Measurements from ENCODE around the gene MAST4. TPM values are rescaled to one million over a fixed set of nuclear protein-coding genes. Genes with fewer than 3 reads are reported as not detected.

The MAST4 gene
- total RNA-seq, 1 donor from 2014 or later = 52.6 TPM

DNA sequence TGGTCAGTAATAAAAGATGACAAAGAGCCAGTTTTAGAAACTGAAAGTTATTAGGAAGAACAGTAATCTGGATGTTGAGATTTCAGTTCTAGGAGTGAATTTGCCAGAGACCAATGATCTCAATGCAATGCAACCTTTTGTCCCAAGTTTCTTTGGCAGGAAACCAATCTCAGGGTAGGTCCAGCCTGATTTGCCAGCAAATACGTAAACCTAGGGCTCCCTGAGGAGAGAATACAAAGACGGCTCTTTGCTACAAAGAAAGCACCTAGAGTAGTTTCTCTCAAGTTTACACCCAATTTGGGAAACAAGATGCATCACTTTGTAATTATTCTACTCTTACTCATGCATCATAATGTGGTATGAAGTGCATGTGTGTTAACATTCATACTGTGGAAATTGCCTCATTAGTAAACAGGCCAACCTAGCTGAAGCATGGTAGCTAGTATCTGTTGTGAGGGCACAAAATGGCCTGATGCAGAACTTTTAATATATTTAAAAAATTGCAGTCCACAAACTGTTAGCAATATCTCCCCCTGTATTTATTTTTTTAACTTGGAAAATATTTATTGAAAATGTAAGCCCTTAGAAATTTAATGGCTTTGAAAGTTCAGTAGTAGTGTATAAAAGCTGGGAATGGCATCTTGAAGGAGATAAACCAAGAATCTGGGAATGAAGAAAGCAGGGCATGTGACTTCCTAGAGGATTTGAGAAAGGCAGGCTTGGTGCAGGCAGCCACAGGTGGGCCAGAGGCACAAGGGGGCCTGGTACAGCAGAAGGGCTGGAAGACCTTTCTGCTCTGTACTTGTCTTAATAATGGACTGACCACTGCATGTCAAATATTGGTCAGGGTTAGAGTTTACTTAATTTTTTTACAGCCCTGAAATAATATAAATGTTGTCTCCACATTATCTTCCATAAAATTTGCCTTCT lies 59.5 kb downstream of the MAST4 start:
- Histone ChIP-seq H3K4me3 (no peak overlapping the region), H3K27ac (no peak overlapping the region), H3K9me3 (no peaks in the 10 kb centered on the region), H3K4me1 (no peaks in the 10 kb centered on the region), H3K36me3 (no peaks in the 10 kb centered on the region), H3K27me3 (no peaks in the 10 kb centered on the region)
- DNase-seq = no peak
- intact Hi-C loops (cut with DNase I) = no loop called here
- ATAC-seq = no peak
- no peak for TF ChIP-seq CTCF (IDR thresholded peaks at IDR 0.05)

- intact Hi-C loops (cut with DNase I) = no loop called here
- no peak for TF ChIP-seq CTCF (IDR thresholded peaks at IDR 0.05)
Measured at GRCh38 chr5:66658516-66658915, 62.3 kb downstream of the MAST4 start.

GRCh38 chr5:66659780-66660179 lies 63.6 kb downstream of the MAST4 start:
- no peaks in the 10 kb centered on the region for H3K36me3 ChIP-seq
- no peak overlapping the region for H3K4me3 ChIP-seq
- DNase-seq (no peak), ATAC-seq (no peak)
- no peaks in the 10 kb centered on the region for H3K9me3 ChIP-seq
- TF ChIP-seq CTCF (IDR thresholded peaks at IDR 0.05) = no peak
- no peaks in the 10 kb centered on the region for H3K27me3 ChIP-seq
- H3K4me1 ChIP-seq = no peaks in the 10 kb centered on the region
- intact Hi-C loops (cut with DNase I) = no loop called here
- no peak overlapping the region for H3K27ac ChIP-seq

More at GRCh38 chr5:66658516-66658915, 62.3 kb downstream of the MAST4 start:
- H3K27ac ChIP-seq = no peak overlapping the region
- no peaks in the 10 kb centered on the region for H3K36me3 ChIP-seq
- H3K27me3 ChIP-seq = no peaks in the 10 kb centered on the region
- H3K9me3 ChIP-seq = no peaks in the 10 kb centered on the region
- no peaks in the 10 kb centered on the region for H3K4me1 ChIP-seq
- DNase-seq (no peak), ATAC-seq (no peak)
- H3K4me3 ChIP-seq = no peak overlapping the region

- DNase-seq = no peak
- Histone ChIP-seq H3K36me3 (no peaks in the 10 kb centered on the region), H3K4me1 (no peaks in the 10 kb centered on the region), H3K27me3 (no peaks in the 10 kb centered on the region), H3K27ac (no peak overlapping the region), H3K9me3 (no peaks in the 10 kb centered on the region), H3K4me3 (no peak overlapping the region)
- no peak for ATAC-seq
- no peak for TF ChIP-seq CTCF (IDR thresholded peaks at IDR 0.05)
- intact Hi-C loops (cut with DNase I) = no loop called here
Measured at GRCh38 chr5:66660396-66660795, 64.2 kb downstream of the MAST4 start.

DNA sequence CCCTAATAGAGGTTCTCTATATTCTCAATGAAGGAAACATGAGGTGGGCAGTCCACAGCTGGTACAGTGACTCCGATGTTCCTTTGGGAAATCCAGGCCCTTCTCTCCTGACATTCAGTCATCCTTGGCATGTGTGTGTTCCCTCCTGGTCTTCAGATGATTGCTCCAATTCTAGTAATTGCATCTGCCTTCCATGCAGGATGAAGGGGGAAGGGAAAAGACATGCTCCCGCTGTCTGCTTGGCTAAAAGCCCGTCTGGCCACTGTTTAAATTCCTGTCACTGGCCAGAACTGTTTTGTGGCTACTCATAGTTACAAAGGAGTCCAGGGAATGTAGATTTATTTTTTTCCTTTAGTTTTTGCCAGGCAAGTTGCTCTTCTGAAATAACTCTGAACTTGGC lies 65.0 kb downstream of the MAST4 start:
- H3K36me3 ChIP-seq = no peaks in the 10 kb centered on the region
- DNase-seq = no peak
- no peak overlapping the region for H3K4me3 ChIP-seq
- peak; percentile 31 for ATAC-seq
- H3K27me3 ChIP-seq = no peaks in the 10 kb centered on the region
- no peak for TF ChIP-seq CTCF (IDR thresholded peaks at IDR 0.05)
- H3K27ac ChIP-seq = no peak overlapping the region
- H3K9me3 ChIP-seq = no peaks in the 10 kb centered on the region
- H3K4me1 ChIP-seq = no peaks in the 10 kb centered on the region
- intact Hi-C loops (cut with DNase I) = no loop called here
